Measurements from ENCODE around the gene SNRPA. TPM values are rescaled to one million over a fixed set of nuclear protein-coding genes. Genes with fewer than 3 reads are reported as not detected.

Gene SNRPA
- total and polyA plus RNA-seq, 2 of the 4 experiments (the other 2 are of a cell fraction) = 30.3 to 81.3 TPM

GRCh38 chr19:40804783-40805242 is 53.8 kb downstream of the SNRPA start:
- in situ Hi-C loops (cut with MboI; ENCODE audit: low sequenced_read_pairs) = loop anchor here (5.0 kb wide), 1 partner anchor 143 kb away; no protein-coding TSS in a partner anchor
- POLR2A ChIA-PET (ENCODE audit: unreplicated experiment) = no interaction called here

More at GRCh38 chr19:40804783-40805242, 53.8 kb downstream of the SNRPA start:
- Histone ChIP-seq H2AK5ac (ENCODE audit: low read depth, low read length) (no peak overlapping the region), H4K20me1 (ENCODE audit: insufficient read depth, low read length) (peaks cover 90% of the 10 kb centered on the region), H3K4me2 (ENCODE audit: low read depth, low read length) (no peak overlapping the region), H3K14ac (replicated peaks; ENCODE audit: low read depth, low read length) (no peak overlapping the region), H3K27me3 (ENCODE audit: control insufficient read depth, insufficient read depth, low read length) (no peaks in the 10 kb centered on the region), H3K23ac (ENCODE audit: low read depth, low read length) (no peak overlapping the region), H2AK9ac (replicated peaks; ENCODE audit: low read depth, low read length, poor library complexity) (peak overlapping the region; percentile 7), H3K9ac (ENCODE audit: low read depth, low read length) (no peak overlapping the region), H3K9me3 (ENCODE audit: control insufficient read depth, insufficient read depth, low read length) (no peaks in the 10 kb centered on the region), H4K91ac (ENCODE audit: insufficient read depth, low read depth, low read length) (no peak overlapping the region), H3K36me3 (ENCODE audit: control insufficient read depth, insufficient read depth, low read length) (peaks cover 70% of the 10 kb centered on the region), H2AFZ (replicated peaks; ENCODE audit: low read length, poor library complexity) (no peak overlapping the region), H2BK120ac (ENCODE audit: low read depth, low read length) (no peak overlapping the region), H3K9me1 (ENCODE audit: insufficient read depth, low read length) (peaks cover 30% of the 10 kb centered on the region), H4K5ac (ENCODE audit: low read depth, low read length) (no peak overlapping the region), H3K4me3 (ENCODE audit: insufficient read depth, low read depth, low read length) (no peak overlapping the region), H3K27ac (ENCODE audit: insufficient read depth, low read length) (no peak overlapping the region), H3K79me1 (ENCODE audit: low read depth in 1 of 2, low read length in 2 of 2) (peaks cover 23 to 91% of the 10 kb centered on the region in 2 experiments), H2BK5ac (ENCODE audit: low read depth, low read length, poor library complexity, severe bottlenecking) (no peak overlapping the region), H2BK20ac (ENCODE audit: low read depth, low read length) (no peak overlapping the region), H3K56ac (ENCODE audit: extremely low read depth, insufficient read depth, low read length) (no peak overlapping the region), H3K4ac (ENCODE audit: low read depth, low read length) (no peak overlapping the region), H4K8ac (ENCODE audit: low read depth in 2 of 2, low read length in 2 of 2) (no peak overlapping the region), H3K4me1 (ENCODE audit: control insufficient read depth, insufficient read depth, low read length) (peaks cover 37% of the 10 kb centered on the region), H3K18ac (ENCODE audit: low read depth, low read length) (no peak overlapping the region), H2BK15ac (ENCODE audit: low read depth, low read length) (no peak overlapping the region)
- DNase-seq = no peak
- intact Hi-C loops (cut with micrococcal nuclease) = loop anchor here (5.0 kb wide), 1 partner anchor 143 kb away; no protein-coding TSS in a partner anchor
- TF ChIP-seq FOS (IDR thresholded peaks at IDR 0.05; ENCODE audit: low read depth, low read length) = no peak
- no peak for TF ChIP-seq NFE2L2 (IDR thresholded peaks at IDR 0.05; ENCODE audit: low read depth, low read length)
- TF ChIP-seq SMC3 (IDR thresholded peaks at IDR 0.05; ENCODE audit: low read depth, low read length) = no peak
- no peak for TF ChIP-seq CTCF (conservative IDR thresholded peaks at IDR 0.05; ENCODE audit: low read depth, low read length)
- TF ChIP-seq MXI1 (IDR thresholded peaks at IDR 0.05; ENCODE audit: borderline replicate concordance, low read depth, low read length) = no peak
- no peak for TF ChIP-seq ELK1 (IDR thresholded peaks at IDR 0.05; ENCODE audit: borderline replicate concordance, low read depth, low read length)
- TF ChIP-seq RAD21 (IDR thresholded peaks at IDR 0.05; ENCODE audit: low read length) = no peak
- TF ChIP-seq CEBPB (IDR thresholded peaks at IDR 0.05; ENCODE audit: low read depth, low read length) = no peak
- no peak for TF ChIP-seq MAFK (IDR thresholded peaks at IDR 0.05; ENCODE audit: low read depth, low read length)
- TF ChIP-seq RFX5 (IDR thresholded peaks at IDR 0.05; ENCODE audit: low read depth, low read length) = no peak
- TF ChIP-seq MAZ (IDR thresholded peaks at IDR 0.05; ENCODE audit: borderline replicate concordance, low read depth, low read length) = no peak
- TF ChIP-seq CHD1 (IDR thresholded peaks at IDR 0.05; ENCODE audit: low read depth, low read length) = no peak
- TF ChIP-seq RCOR1 (IDR thresholded peaks at IDR 0.05; ENCODE audit: insufficient replicate concordance, low read length) = no peak
- no peak for TF ChIP-seq USF2 (IDR thresholded peaks at IDR 0.05; ENCODE audit: low read depth, low read length)
- TF ChIP-seq BHLHE40 (IDR thresholded peaks at IDR 0.05; ENCODE audit: low read depth, low read length) = no peak
- no peak for TF ChIP-seq POLR2A (IDR thresholded peaks at IDR 0.05; ENCODE audit: low read depth, low read length)
- BruUV-seq (replicated peaks) = no TSS peak
- WGBS, 2 experiments (ENCODE audit: extremely low coverage in 2 of 2, insufficient read length in 1 of 2) = 51% methylated on average over 3 of the region's 7 CpGs; no CpG with 5 or more reads in 1 of the 2 experiments
- no peak for ATAC-seq (ENCODE audit: low read depth)
- CTCF ChIA-PET = no interaction called here
- dilution Hi-C loops (cut with HindIII; ENCODE audit: low sequenced_read_pairs, unreplicated experiment) = no loop called here
